ENCODE measurements around the gene PRKAG2.

The PRKAG2 gene

DNA sequence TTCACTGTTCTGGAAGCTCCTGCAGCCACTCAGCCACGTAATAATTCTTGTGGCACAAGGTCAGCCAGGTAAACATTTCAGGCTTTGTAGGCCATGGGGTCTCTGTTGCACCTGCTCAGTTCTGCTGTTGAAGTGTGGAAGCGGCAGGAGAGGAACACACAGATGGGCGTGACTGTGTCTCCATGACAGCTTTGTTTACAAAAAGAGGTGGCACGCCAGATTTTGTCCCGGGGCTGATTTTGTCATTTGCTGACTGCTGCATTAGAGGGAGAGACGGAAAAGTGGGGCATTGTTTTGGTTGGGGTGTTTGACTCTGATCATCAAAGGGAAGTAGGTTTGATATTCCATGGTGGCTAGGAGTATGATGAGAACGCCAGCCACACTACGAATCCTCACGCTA lies 103.1 kb downstream of the PRKAG2 start:
- H3K4me2 ChIP-seq (ENCODE audit: low read depth, low read length, poor library complexity, severe bottlenecking): no peak overlapping the region
- H3K79me2 ChIP-seq (ENCODE audit: insufficient read depth, low read length): no peaks in the 10 kb centered on the region
- H3F3A ChIP-seq (ENCODE audit: insufficient read depth): no peaks in the 10 kb centered on the region
- no peaks in the 10 kb centered on the region for H3K9me2 ChIP-seq (replicated peaks; ENCODE audit: insufficient read depth, low read length)
- no peaks in the 10 kb centered on the region for H3K9me3 ChIP-seq (ENCODE audit: insufficient read depth, low read length)
- H3K36me3 ChIP-seq (ENCODE audit: low read length): no peaks in the 10 kb centered on the region
- H3K4me3 ChIP-seq (ENCODE audit: insufficient read depth, low read length, poor library complexity, severe bottlenecking): no peak overlapping the region
- no peak overlapping the region for H2AFZ ChIP-seq (ENCODE audit: low read depth, low read length, severe bottlenecking)
- H3K9ac ChIP-seq (ENCODE audit: low read length): no peak overlapping the region
- no peaks in the 10 kb centered on the region for H4K20me1 ChIP-seq (ENCODE audit: low read depth, low read length)
- TF ChIP-seq, protein P1, sequence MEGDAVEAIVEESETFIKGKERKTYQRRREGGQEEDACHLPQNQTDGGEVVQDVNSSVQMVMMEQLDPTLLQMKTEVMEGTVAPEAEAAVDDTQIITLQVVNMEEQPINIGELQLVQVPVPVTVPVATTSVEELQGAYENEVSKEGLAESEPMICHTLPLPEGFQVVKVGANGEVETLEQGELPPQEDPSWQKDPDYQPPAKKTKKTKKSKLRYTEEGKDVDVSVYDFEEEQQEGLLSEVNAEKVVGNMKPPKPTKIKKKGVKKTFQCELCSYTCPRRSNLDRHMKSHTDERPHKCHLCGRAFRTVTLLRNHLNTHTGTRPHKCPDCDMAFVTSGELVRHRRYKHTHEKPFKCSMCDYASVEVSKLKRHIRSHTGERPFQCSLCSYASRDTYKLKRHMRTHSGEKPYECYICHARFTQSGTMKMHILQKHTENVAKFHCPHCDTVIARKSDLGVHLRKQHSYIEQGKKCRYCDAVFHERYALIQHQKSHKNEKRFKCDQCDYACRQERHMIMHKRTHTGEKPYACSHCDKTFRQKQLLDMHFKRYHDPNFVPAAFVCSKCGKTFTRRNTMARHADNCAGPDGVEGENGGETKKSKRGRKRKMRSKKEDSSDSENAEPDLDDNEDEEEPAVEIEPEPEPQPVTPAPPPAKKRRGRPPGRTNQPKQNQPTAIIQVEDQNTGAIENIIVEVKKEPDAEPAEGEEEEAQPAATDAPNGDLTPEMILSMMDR (IDR thresholded peaks at IDR 0.05; ENCODE audit: insufficient read depth, low read length, poor library complexity, severe bottlenecking): no peak
- no peak for TF ChIP-seq EZH2phosphoT487 (conservative IDR thresholded peaks at IDR 0.05; ENCODE audit: low read length)
- no peaks in the 10 kb centered on the region for H3K27me3 ChIP-seq (ENCODE audit: low read length)
- H3K27ac ChIP-seq (ENCODE audit: low read depth, low read length): no peak overlapping the region

DNA sequence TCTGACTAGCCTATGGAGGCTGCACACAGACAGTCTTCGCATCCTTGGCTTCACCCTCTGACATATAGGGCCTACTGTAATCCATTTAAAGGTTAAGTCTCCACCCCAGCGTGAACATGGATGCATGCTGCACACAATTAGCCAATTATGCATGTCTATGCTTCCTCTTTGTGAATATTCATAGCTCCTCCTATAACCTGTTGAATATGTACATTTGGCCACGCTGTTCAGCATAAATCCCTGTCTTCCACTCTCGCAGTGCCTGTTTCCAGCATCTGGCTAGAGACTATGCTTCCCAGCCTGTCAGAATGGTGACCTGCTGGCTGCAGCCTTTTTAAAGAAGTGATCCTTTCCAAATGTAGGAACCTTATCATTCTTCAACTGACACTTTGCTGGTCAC lies 106.7 kb downstream of the PRKAG2 start:
- Histone ChIP-seq H3K9me2 (replicated peaks; ENCODE audit: insufficient read depth, low read length) (no peaks in the 10 kb centered on the region), H3K27me3 (ENCODE audit: low read length) (no peaks in the 10 kb centered on the region), H4K20me1 (ENCODE audit: low read depth, low read length) (no peaks in the 10 kb centered on the region), H2AFZ (ENCODE audit: low read depth, low read length, severe bottlenecking) (no peak overlapping the region), H3K4me2 (ENCODE audit: low read depth, low read length, poor library complexity, severe bottlenecking) (no peak overlapping the region), H3F3A (ENCODE audit: insufficient read depth) (no peaks in the 10 kb centered on the region), H3K79me2 (ENCODE audit: insufficient read depth, low read length) (no peaks in the 10 kb centered on the region), H3K9me3 (ENCODE audit: insufficient read depth, low read length) (no peaks in the 10 kb centered on the region), H3K4me3 (ENCODE audit: insufficient read depth, low read length, poor library complexity, severe bottlenecking) (no peak overlapping the region), H3K27ac (ENCODE audit: low read depth, low read length) (no peak overlapping the region), H3K9ac (ENCODE audit: low read length) (no peak overlapping the region), H3K36me3 (ENCODE audit: low read length) (no peaks in the 10 kb centered on the region)
- TF ChIP-seq EZH2phosphoT487 (conservative IDR thresholded peaks at IDR 0.05; ENCODE audit: low read length): no peak
- TF ChIP-seq, protein P1 (IDR thresholded peaks at IDR 0.05; ENCODE audit: insufficient read depth, low read length, poor library complexity, severe bottlenecking): no peak

DNA sequence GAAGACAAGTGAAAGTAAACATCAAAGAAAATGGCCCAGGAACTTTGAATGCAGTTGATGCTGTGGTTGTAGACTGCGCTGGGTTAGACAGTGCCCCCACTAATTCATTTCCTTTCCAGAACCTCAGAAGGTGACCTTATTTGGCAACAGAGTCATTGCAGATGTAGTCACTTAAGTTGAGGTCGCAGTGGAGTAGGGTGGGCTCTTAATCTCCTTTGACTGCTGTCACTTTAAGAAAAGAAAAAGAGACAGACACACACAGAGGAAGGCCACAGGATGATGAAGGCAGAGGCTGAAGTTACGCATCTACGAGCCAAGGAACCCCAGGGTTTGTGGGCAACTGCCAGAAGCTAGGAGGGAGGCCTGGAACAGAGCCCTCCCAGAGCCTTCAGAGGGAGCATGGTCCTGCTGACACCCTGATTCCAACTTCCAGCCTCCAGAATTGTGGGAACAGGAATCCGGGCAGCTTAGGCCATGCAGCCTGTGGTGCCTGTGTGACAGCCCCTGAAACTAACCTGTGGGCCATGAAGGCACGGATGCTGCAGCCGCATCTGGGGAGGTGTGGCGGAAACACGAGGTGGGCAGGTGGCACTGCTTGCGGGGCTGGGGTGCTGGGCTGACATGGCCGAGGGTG lies 107.6 kb downstream of the PRKAG2 start:
- Histone ChIP-seq H3K79me2 (ENCODE audit: insufficient read depth, low read length) (no peaks in the 10 kb centered on the region), H3F3A (ENCODE audit: insufficient read depth) (no peaks in the 10 kb centered on the region), H4K20me1 (ENCODE audit: low read depth, low read length) (no peaks in the 10 kb centered on the region), H2AFZ (ENCODE audit: low read depth, low read length, severe bottlenecking) (no peak overlapping the region), H3K9ac (ENCODE audit: low read length) (no peak overlapping the region), H3K4me3 (ENCODE audit: insufficient read depth, low read length, poor library complexity, severe bottlenecking) (no peak overlapping the region), H3K27me3 (ENCODE audit: low read length) (no peaks in the 10 kb centered on the region), H3K4me2 (ENCODE audit: low read depth, low read length, poor library complexity, severe bottlenecking) (no peak overlapping the region), H3K9me3 (ENCODE audit: insufficient read depth, low read length) (no peaks in the 10 kb centered on the region), H3K27ac (ENCODE audit: low read depth, low read length) (no peak overlapping the region), H3K36me3 (ENCODE audit: low read length) (no peaks in the 10 kb centered on the region), H3K9me2 (replicated peaks; ENCODE audit: insufficient read depth, low read length) (no peaks in the 10 kb centered on the region)
- TF ChIP-seq EZH2phosphoT487 (conservative IDR thresholded peaks at IDR 0.05; ENCODE audit: low read length): no peak

DNA sequence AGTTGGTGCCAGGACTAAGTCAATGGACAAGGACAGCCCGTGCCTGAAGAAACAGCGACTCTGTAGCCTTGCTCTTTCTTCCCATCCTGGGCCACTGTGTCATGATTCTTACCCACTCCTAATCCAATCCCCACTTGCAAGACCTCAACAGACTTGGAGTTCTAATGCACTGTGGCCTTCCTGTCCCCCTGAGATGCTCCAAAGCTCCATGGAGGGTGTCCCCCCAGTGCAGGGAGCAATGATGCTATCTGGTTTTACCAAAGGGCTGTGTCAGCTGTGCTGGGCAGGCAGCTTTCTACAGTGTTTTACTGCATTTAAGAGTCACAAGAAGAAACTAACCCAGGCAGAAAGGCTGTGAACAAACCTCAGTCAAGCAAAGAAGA lies 108.1 kb downstream of the PRKAG2 start:
- Histone ChIP-seq H3K9ac (ENCODE audit: low read length) (no peak overlapping the region), H3K9me3 (ENCODE audit: insufficient read depth, low read length) (no peaks in the 10 kb centered on the region), H3K79me2 (ENCODE audit: insufficient read depth, low read length) (no peaks in the 10 kb centered on the region), H4K20me1 (ENCODE audit: low read depth, low read length) (no peaks in the 10 kb centered on the region), H2AFZ (ENCODE audit: low read depth, low read length, severe bottlenecking) (no peak overlapping the region), H3K36me3 (ENCODE audit: low read length) (no peaks in the 10 kb centered on the region), H3K9me2 (replicated peaks; ENCODE audit: insufficient read depth, low read length) (no peaks in the 10 kb centered on the region), H3F3A (ENCODE audit: insufficient read depth) (no peaks in the 10 kb centered on the region), H3K27me3 (ENCODE audit: low read length) (no peaks in the 10 kb centered on the region), H3K4me3 (ENCODE audit: insufficient read depth, low read length, poor library complexity, severe bottlenecking) (no peak overlapping the region), H3K27ac (ENCODE audit: low read depth, low read length) (no peak overlapping the region), H3K4me2 (ENCODE audit: low read depth, low read length, poor library complexity, severe bottlenecking) (no peak overlapping the region)
- TF ChIP-seq, protein P1 (IDR thresholded peaks at IDR 0.05; ENCODE audit: insufficient read depth, low read length, poor library complexity, severe bottlenecking): no peak
- TF ChIP-seq EZH2phosphoT487 (conservative IDR thresholded peaks at IDR 0.05; ENCODE audit: low read length): no peak
